ENCODE measurements around the gene EIF5A.

GRCh38 chr17:7346761-7347614 is 39.6 kb downstream of the EIF5A start:
- TF ChIP-seq, protein P1, sequence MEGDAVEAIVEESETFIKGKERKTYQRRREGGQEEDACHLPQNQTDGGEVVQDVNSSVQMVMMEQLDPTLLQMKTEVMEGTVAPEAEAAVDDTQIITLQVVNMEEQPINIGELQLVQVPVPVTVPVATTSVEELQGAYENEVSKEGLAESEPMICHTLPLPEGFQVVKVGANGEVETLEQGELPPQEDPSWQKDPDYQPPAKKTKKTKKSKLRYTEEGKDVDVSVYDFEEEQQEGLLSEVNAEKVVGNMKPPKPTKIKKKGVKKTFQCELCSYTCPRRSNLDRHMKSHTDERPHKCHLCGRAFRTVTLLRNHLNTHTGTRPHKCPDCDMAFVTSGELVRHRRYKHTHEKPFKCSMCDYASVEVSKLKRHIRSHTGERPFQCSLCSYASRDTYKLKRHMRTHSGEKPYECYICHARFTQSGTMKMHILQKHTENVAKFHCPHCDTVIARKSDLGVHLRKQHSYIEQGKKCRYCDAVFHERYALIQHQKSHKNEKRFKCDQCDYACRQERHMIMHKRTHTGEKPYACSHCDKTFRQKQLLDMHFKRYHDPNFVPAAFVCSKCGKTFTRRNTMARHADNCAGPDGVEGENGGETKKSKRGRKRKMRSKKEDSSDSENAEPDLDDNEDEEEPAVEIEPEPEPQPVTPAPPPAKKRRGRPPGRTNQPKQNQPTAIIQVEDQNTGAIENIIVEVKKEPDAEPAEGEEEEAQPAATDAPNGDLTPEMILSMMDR (IDR thresholded peaks at IDR 0.05 in 2 of 3, conservative IDR thresholded peaks at IDR 0.05 in 1 of 3; ENCODE audit: borderline replicate concordance in 1 of 3, insufficient read depth in 1 of 3, low read depth in 2 of 3, low read length in 2 of 3) = no peak
- TF ChIP-seq EGR1 (IDR thresholded peaks at IDR 0.05; ENCODE audit: low read depth) = no peak
- no peak for TF ChIP-seq EZH2 (IDR thresholded peaks at IDR 0.05)
- TF ChIP-seq CEBPB (IDR thresholded peaks at IDR 0.05; ENCODE audit: low read depth) = no peak
- no peak for TF ChIP-seq POLR2A (IDR thresholded peaks at IDR 0.05; ENCODE audit: borderline replicate concordance, extremely low read depth, insufficient read depth, insufficient read length)
- TF ChIP-seq ZNF274 (IDR thresholded peaks at IDR 0.05; ENCODE audit: low read depth, low read length) = no peak
- no peak for TF ChIP-seq SIN3A (IDR thresholded peaks at IDR 0.05; ENCODE audit: low read depth)
- TF ChIP-seq CBX3 (IDR thresholded peaks at IDR 0.05; ENCODE audit: low read depth) = no peak

Data from HCT116 (cell line).